HCT116 (cell line): Measurements from ENCODE around the gene ANKDD1A. TPM values are rescaled to one million over a fixed set of nuclear protein-coding genes. Genes with fewer than 3 reads are reported as not detected.

Experiments
- ATAC-seq: fragments of 200-7000 bp; cut with Tn5 transposase; 2 replicates; pipeline ENCODE4 v1.9.1; 2020; ENCODE audit warnings: mild to moderate bottlenecking, moderate library complexity
- BruUV-seq: library from RNA; stranded (reverse); fragments of 400-500 nt; replicated peaks from 2 replicates; lab custom pipeline; 2021; lab: Mats Ljungman, UMichigan
- CTCF ChIA-PET: fragments of 300-600 bp; sonication (Branson Sonifier 250); formaldehyde crosslinking; loops from one replicate; lab custom pipeline; 2021; ENCODE audit warnings: antibody characterized with exemption; lab: Charles Lee
- POLR2A ChIA-PET: fragments of 300-600, 350-600 bp; sonication (Branson Sonifier 250); formaldehyde crosslinking; loops from one replicate; lab custom pipeline; 2021; ENCODE audit warnings: antibody characterized with exemption; lab: Charles Lee
- RAD21 ChIA-PET, 2 experiments: fragments of 300-600 bp; sonication (Branson Sonifier 250); formaldehyde crosslinking; loops; one replicate each; lab custom pipeline; 2023; ENCODE audit warnings: low total read pairs in 2 of 2; ENCODE audit not compliant: uncharacterized antibody in 2 of 2, unreplicated experiment in 2 of 2, low non-redundant PET in 1 of 2; lab: Charles Lee
- DNase-seq: peaks from one replicate; pipeline ENCODE4 v3.0.0-alpha.2; 2010; ENCODE audit warnings: low read depth, low spot score
- H2AFZ ChIP-seq: fragments of 200-600 bp; shearing (Covaris generic), sonication (generic); 2 replicates; pipeline ENCODE4 v1.6.1; 2017; ENCODE audit warnings: low read depth, mixed run types, mixed read lengths, antibody characterized with exemption, low read length; ENCODE audit not compliant: poor library complexity, severe bottlenecking
- H3K27ac ChIP-seq: 2 replicates; pipeline ENCODE4 v1.5.1; 2012; ENCODE audit warnings: low read depth, low read length
- H3K27me3 ChIP-seq: fragments of 200-600 bp; sonication (generic); 2 replicates; pipeline ENCODE4 v1.6.1; 2016; ENCODE audit warnings: mixed run types, low read length, mixed read lengths; ENCODE audit not compliant: insufficient read depth
- H3K36me3 ChIP-seq, 2 experiments: fragments of 200-500 bp in 1 of 2; fragments of 200-600 bp in 1 of 2; sonication (Bioruptor generic) in 1 of 2; sonication (generic) in 1 of 2; 2 replicates each; pipeline versions ENCODE4 v1.5.1 to v1.6.1; 2014 to 2016; ENCODE audit warnings: low read length in 2 of 2, inconsistent platforms in 1 of 2, mixed read lengths in 1 of 2, mixed run types in 1 of 2; ENCODE audit not compliant: insufficient read depth in 2 of 2, control insufficient read depth in 1 of 2
- H3K4me1 ChIP-seq, 2 experiments: fragments of 200-600 bp in 1 of 2; sonication (generic) in 1 of 2; 2 replicates each; pipeline versions ENCODE4 v1.5.1 to v1.6.1; 2012 to 2017; ENCODE audit warnings: low read length in 2 of 2, inconsistent platforms in 1 of 2, mild to moderate bottlenecking in 1 of 2, mixed read lengths in 1 of 2, mixed run types in 1 of 2, moderate library complexity in 1 of 2; ENCODE audit not compliant: insufficient read depth in 2 of 2, control insufficient read depth in 1 of 2
- H3K4me2 ChIP-seq: fragments of 200-600 bp; sonication (generic); 2 replicates; pipeline ENCODE4 v1.6.1; 2017; ENCODE audit warnings: mixed run types, low read length, mixed read lengths
- H3K4me3 ChIP-seq, 2 experiments: fragments of 200-600 bp in 1 of 2; sonication (generic) in 1 of 2; replicated peaks in 1 of 2; 2 replicates each; pipeline ENCODE4 v1.5.1; 2011 to 2016; ENCODE audit warnings: low read length in 2 of 2, control low read depth in 1 of 2, low read depth in 1 of 2, mild to moderate bottlenecking in 1 of 2, mixed read lengths in 1 of 2, mixed run types in 1 of 2
- H3K79me2 ChIP-seq: fragments of 200-600 bp; sonication (generic); 2 replicates; pipeline ENCODE4 v1.6.1; 2017; ENCODE audit warnings: mild to moderate bottlenecking, mixed run types, low read length, moderate library complexity, mixed read lengths; ENCODE audit not compliant: insufficient read depth
- H3K9ac ChIP-seq: fragments of 200-600 bp; sonication (generic); 2 replicates; pipeline ENCODE4 v1.6.1; 2016; ENCODE audit warnings: low read length, mixed read lengths
- H3K9me2 ChIP-seq: fragments of 200-600 bp; sonication (generic), shearing (Covaris generic); 2 replicates; pipeline ENCODE4 v1.6.1; 2017; ENCODE audit warnings: mixed run types, mild to moderate bottlenecking, moderate library complexity; ENCODE audit not compliant: insufficient read depth
- H3K9me3 ChIP-seq, 2 experiments: fragments of 200-500 bp in 1 of 2; fragments of 200-600 bp in 1 of 2; sonication (Bioruptor generic) in 1 of 2; sonication (generic) in 1 of 2; 2 replicates each; pipeline ENCODE4 v1.6.1; 2014 to 2017; ENCODE audit warnings: low read length in 2 of 2, mixed read lengths in 2 of 2, inconsistent platforms in 1 of 2, low read depth in 1 of 2, mild to moderate bottlenecking in 1 of 2, mixed run types in 1 of 2, moderate library complexity in 1 of 2; ENCODE audit not compliant: control insufficient read depth in 1 of 2, insufficient read depth in 1 of 2
- H4K20me1 ChIP-seq: fragments of 200-600 bp; sonication (generic), shearing (Covaris generic); 2 replicates; pipeline ENCODE4 v1.6.1; 2017; ENCODE audit warnings: mixed run types, mild to moderate bottlenecking, moderate library complexity; ENCODE audit not compliant: insufficient read depth
- CBX3 ChIP-seq: IDR thresholded peaks from 2 replicates; pipeline ENCODE4 v1.6.1; 2012; ENCODE audit warnings: low read depth
- CEBPB ChIP-seq: IDR thresholded peaks from 2 replicates; pipeline ENCODE4 v1.6.1; 2012; ENCODE audit warnings: low read depth
- EGR1 ChIP-seq: IDR thresholded peaks from 2 replicates; pipeline ENCODE4 v1.6.1; 2012; ENCODE audit warnings: low read depth
- ELF1 ChIP-seq: IDR thresholded peaks from 2 replicates; pipeline ENCODE4 v1.6.1; 2012; ENCODE audit warnings: low read depth, borderline replicate concordance
- EZH2 ChIP-seq: fragments of 200-600 bp; sonication (generic); IDR thresholded peaks from 2 replicates; pipeline ENCODE4 v1.6.1; 2017; ENCODE audit warnings: antibody characterized with exemption, mixed run types
- FOSL1 ChIP-seq: IDR thresholded peaks from 2 replicates; pipeline ENCODE4 v1.6.1; 2012; ENCODE audit warnings: low read depth
- JUND ChIP-seq: IDR thresholded peaks from 2 replicates; pipeline ENCODE4 v1.6.1; 2012
- RAD21 ChIP-seq: IDR thresholded peaks from 2 replicates; pipeline ENCODE4 v1.6.1; 2012; ENCODE audit warnings: low read depth, mild to moderate bottlenecking
- SIN3A ChIP-seq: IDR thresholded peaks from 2 replicates; pipeline ENCODE4 v1.6.1; 2012; ENCODE audit warnings: low read depth
- SP1 ChIP-seq: IDR thresholded peaks from 2 replicates; pipeline ENCODE4 v1.6.1; 2012; ENCODE audit warnings: low read depth
- TCF7L2 ChIP-seq: IDR thresholded peaks from 2 replicates; pipeline ENCODE4 v1.7.0; 2011; ENCODE audit warnings: borderline replicate concordance, inconsistent platforms; ENCODE audit not compliant: insufficient read depth, insufficient read length; ENCODE audit errors: extremely low read depth
- YY1 ChIP-seq: IDR thresholded peaks from 2 replicates; pipeline ENCODE4 v1.6.1; 2011; ENCODE audit warnings: low read length, low read depth, moderate library complexity, mild to moderate bottlenecking; ENCODE audit not compliant: insufficient replicate concordance; ENCODE audit errors: extremely low read depth
- ZBTB33 ChIP-seq: IDR thresholded peaks from 2 replicates; pipeline ENCODE4 v1.6.1; 2011; ENCODE audit warnings: mild to moderate bottlenecking, low read length, moderate library complexity; ENCODE audit not compliant: insufficient replicate concordance; ENCODE audit errors: extremely low read depth
- ZNF274 ChIP-seq: fragments of 200-500 bp; sonication (Bioruptor generic); IDR thresholded peaks from 2 replicates; pipeline ENCODE4 v1.6.1; 2014; ENCODE audit warnings: mild to moderate bottlenecking, low read depth, low read length, inconsistent platforms
- intact Hi-C: fragments of 100-400 bp; cut with micrococcal nuclease; formaldehyde crosslinking; loops from 2 replicates; pipeline ENCODE4 v1.10.0; 2022
- total RNA-seq: library from RNA; stranded (reverse); gene quantifications from one replicate; pipeline ENCODE4 v1.2.1, GENCODE V29; 2021; ENCODE audit not compliant: unreplicated experiment
- TF ChIP-seq, protein P1 (sequence below): IDR thresholded peaks from 2 replicates; pipeline ENCODE4 v1.6.1; 2012
- TF ChIP-seq, protein P2 (sequence below): IDR thresholded peaks from 2 replicates; pipeline ENCODE4 v1.6.1; 2012; ENCODE audit warnings: low read depth

The ANKDD1A gene
- total RNA-seq, 1 experiment from 2014 or later = 8.1 TPM

- H3K27me3 ChIP-seq = no peaks in the 10 kb centered on the region
- ATAC-seq (peak; percentile 60), DNase-seq (no peak)
- no peak overlapping the region for H3K9ac ChIP-seq
- H3K4me1 ChIP-seq = peaks cover 7 to 15% of the 10 kb centered on the region in 2 experiments
- RAD21 ChIA-PET = no interaction called here
- H3K9me2 ChIP-seq = no peaks in the 10 kb centered on the region
- CTCF ChIA-PET = interaction anchor here (0.7 kb wide), 1 partner anchor 9 kb away, joined by 3 read pairs; no protein-coding TSS in a partner anchor
- no peak overlapping the region for H2AFZ ChIP-seq
- no TSS peak for BruUV-seq
- H3K36me3 ChIP-seq = no peaks in the 10 kb centered on the region
- H3K4me3 ChIP-seq = no peak overlapping the region
- no peaks in the 10 kb centered on the region for H3K9me3 ChIP-seq
- no peaks in the 10 kb centered on the region for H4K20me1 ChIP-seq
- H3K4me2 ChIP-seq = no peak overlapping the region
- no peaks in the 10 kb centered on the region for H3K79me2 ChIP-seq
- POLR2A ChIA-PET = no interaction called here
- no peak for TF ChIP-seq CEBPB
- no peak for TF ChIP-seq CBX3
- TF ChIP-seq YY1 = no peak
- no peak for TF ChIP-seq EZH2
- TF ChIP-seq, protein P1, sequence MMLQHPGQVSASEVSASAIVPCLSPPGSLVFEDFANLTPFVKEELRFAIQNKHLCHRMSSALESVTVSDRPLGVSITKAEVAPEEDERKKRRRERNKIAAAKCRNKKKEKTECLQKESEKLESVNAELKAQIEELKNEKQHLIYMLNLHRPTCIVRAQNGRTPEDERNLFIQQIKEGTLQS = no peak
- no peak for TF ChIP-seq SP1
- TF ChIP-seq ZNF274 = no peak
- TF ChIP-seq TCF7L2 = no peak
- no peak overlapping the region for H3K27ac ChIP-seq
- intact Hi-C loops = no loop called here
Observed at GRCh38 chr15:64877435-64877834, 34.3 kb upstream of the ANKDD1A start.

- Histone ChIP-seq H3K4me3 (no peak overlapping the region), H3K4me2 (no peak overlapping the region), H3K79me2 (no peaks in the 10 kb centered on the region), H3K9me3 (no peaks in the 10 kb centered on the region), H3K27ac (no peak overlapping the region), H3K9me2 (no peaks in the 10 kb centered on the region), H3K36me3 (no peaks in the 10 kb centered on the region), H2AFZ (no peak overlapping the region), H3K27me3 (no peaks in the 10 kb centered on the region), H3K4me1 (peaks cover 8 to 24% of the 10 kb centered on the region in 2 experiments), H3K9ac (no peak overlapping the region), H4K20me1 (no peaks in the 10 kb centered on the region)
- POLR2A ChIA-PET = no interaction called here
- DNase-seq = no peak
- BruUV-seq = no TSS peak
- RAD21 ChIA-PET = no interaction called here
- no peak for ATAC-seq
- intact Hi-C loops = no loop called here
- CTCF ChIA-PET = no interaction called here
- no peak for TF ChIP-seq ELF1
- TF ChIP-seq EGR1 = no peak
- TF ChIP-seq JUND = no peak
- no peak for TF ChIP-seq RAD21
- TF ChIP-seq SIN3A = no peak
- TF ChIP-seq ZBTB33 = no peak
- TF ChIP-seq, protein P1 = no peak
- TF ChIP-seq EZH2 = no peak
- TF ChIP-seq, protein P2, sequence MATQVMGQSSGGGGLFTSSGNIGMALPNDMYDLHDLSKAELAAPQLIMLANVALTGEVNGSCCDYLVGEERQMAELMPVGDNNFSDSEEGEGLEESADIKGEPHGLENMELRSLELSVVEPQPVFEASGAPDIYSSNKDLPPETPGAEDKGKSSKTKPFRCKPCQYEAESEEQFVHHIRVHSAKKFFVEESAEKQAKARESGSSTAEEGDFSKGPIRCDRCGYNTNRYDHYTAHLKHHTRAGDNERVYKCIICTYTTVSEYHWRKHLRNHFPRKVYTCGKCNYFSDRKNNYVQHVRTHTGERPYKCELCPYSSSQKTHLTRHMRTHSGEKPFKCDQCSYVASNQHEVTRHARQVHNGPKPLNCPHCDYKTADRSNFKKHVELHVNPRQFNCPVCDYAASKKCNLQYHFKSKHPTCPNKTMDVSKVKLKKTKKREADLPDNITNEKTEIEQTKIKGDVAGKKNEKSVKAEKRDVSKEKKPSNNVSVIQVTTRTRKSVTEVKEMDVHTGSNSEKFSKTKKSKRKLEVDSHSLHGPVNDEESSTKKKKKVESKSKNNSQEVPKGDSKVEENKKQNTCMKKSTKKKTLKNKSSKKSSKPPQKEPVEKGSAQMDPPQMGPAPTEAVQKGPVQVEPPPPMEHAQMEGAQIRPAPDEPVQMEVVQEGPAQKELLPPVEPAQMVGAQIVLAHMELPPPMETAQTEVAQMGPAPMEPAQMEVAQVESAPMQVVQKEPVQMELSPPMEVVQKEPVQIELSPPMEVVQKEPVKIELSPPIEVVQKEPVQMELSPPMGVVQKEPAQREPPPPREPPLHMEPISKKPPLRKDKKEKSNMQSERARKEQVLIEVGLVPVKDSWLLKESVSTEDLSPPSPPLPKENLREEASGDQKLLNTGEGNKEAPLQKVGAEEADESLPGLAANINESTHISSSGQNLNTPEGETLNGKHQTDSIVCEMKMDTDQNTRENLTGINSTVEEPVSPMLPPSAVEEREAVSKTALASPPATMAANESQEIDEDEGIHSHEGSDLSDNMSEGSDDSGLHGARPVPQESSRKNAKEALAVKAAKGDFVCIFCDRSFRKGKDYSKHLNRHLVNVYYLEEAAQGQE = no peak
- TF ChIP-seq FOSL1 = no peak
Observed at GRCh38 chr15:64878705-64879104, 33.0 kb upstream of the ANKDD1A start.
